Activated naive CD8-positive, alpha-beta T cell treated with anti-CD3 and anti-CD28 coated beads for 36 hours (primary cell): ENCODE results near the gene PLVAP. TPM values are rescaled to one million over a fixed set of nuclear protein-coding genes. Genes with fewer than 3 reads are reported as not detected.

ENCODE experiments used
- DNase-seq: peaks from one replicate; pipeline ENCODE4 v3.0.0; 2021
- H3K27ac Mint-ChIP-seq: one replicate; pipeline ENCODE4 v1.8.0; 2022; ENCODE audit warnings: mild to moderate bottlenecking, moderate library complexity, mixed read lengths
- H3K27me3 Mint-ChIP-seq: one replicate; pipeline ENCODE4 v1.8.0; 2022; ENCODE audit warnings: mild to moderate bottlenecking, mixed read lengths
- H3K36me3 Mint-ChIP-seq: one replicate; pipeline ENCODE4 v1.8.0; 2021; ENCODE audit warnings: mild to moderate bottlenecking, mixed read lengths
- H3K4me1 Mint-ChIP-seq: one replicate; pipeline ENCODE4 v1.8.0; 2021; ENCODE audit warnings: mixed read lengths
- H3K4me3 Mint-ChIP-seq: one replicate; pipeline ENCODE4 v1.8.0; 2022; ENCODE audit warnings: mild to moderate bottlenecking, moderate library complexity, mixed read lengths
- H3K9me3 Mint-ChIP-seq: one replicate; pipeline ENCODE4 v1.8.0; 2022; ENCODE audit warnings: mixed read lengths
- total RNA-seq, 2 experiments: library from RNA; stranded (reverse); gene quantifications; one replicate each; pipeline ENCODE4 v1.2.3, GENCODE V29; 2021

The PLVAP gene, protein sequence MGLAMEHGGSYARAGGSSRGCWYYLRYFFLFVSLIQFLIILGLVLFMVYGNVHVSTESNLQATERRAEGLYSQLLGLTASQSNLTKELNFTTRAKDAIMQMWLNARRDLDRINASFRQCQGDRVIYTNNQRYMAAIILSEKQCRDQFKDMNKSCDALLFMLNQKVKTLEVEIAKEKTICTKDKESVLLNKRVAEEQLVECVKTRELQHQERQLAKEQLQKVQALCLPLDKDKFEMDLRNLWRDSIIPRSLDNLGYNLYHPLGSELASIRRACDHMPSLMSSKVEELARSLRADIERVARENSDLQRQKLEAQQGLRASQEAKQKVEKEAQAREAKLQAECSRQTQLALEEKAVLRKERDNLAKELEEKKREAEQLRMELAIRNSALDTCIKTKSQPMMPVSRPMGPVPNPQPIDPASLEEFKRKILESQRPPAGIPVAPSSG
- total RNA-seq = not detected

DNA sequence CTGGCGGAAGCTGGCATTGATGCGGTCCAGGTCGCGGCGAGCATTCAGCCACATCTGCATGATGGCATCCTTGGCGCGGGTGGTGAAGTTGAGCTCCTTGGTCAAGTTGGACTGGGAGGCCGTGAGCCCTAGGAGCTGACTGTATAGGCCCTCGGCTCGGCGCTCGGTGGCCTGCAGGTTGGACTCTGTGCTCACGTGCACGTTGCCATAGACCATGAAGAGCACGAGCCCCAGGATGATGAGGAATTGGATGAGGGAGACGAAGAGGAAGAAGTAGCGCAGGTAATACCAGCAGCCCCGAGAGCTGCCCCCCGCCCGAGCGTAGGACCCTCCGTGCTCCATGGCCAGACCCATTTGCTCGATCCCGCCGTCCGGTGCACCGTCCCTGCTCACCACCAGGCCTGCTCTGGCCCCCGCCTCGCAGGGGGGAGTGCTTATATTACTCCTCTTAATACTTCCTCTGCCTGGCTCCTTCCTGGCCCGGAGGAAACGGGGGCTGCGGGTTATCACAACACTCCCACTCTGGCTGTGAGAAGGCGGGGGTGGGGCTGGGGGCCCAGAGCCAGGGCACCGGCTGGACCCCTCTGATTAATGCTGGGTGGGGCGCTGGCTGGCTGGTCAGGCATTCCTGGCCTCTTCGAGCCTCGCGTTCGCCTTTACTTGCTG lies at the start of gene PLVAP:
PLVAP (minus strand) TSS at position 408 of the 666 bp plus-strand sequence; CDS start at position 354, 54 bp downstream.
- peaks cover 25% of the 10 kb centered on the region for H3K27me3 Mint-ChIP-seq
- no peak within 1 kb of the TSS for H3K27ac Mint-ChIP-seq
- H3K36me3 Mint-ChIP-seq = no peaks in the 10 kb centered on the region
- H3K4me3 Mint-ChIP-seq = no peak within 1 kb of the TSS
- H3K4me1 Mint-ChIP-seq = peaks cover 2% of the 10 kb centered on the region
- DNase-seq = no peak
- no peaks in the 10 kb centered on the region for H3K9me3 Mint-ChIP-seq

DNA sequence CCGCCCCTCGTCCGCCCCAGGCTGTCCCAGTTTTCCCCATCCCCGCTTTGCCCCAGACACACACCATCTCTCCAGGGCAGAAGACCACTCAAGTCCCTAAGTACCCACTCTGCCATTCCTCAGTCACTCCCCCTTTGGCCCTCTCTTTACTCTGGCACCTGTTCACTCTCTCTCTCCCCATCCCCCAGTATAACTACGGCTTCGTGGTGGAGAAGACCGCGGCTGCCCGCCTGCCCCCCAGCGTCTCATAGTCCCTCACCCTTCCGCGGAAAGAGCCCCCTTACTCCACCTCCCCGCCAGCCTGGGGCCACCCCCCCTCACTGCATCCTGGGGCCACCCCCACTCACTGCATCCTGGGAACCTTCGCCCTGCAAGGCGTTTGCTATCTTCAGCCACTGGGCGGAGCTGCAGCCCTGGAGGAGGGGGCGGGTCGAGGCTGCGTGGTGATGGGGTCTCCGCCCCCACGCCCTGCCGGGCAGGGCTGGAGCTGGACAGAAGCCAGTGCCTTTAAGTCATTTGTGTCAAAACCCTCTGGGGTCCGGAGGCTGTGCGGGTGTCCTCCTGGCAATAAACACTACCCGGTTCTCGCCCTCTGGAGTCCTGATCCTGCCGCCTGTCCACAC lies 47.7 kb upstream of the PLVAP start:
- H3K27ac Mint-ChIP-seq = no peak overlapping the region
- H3K4me1 Mint-ChIP-seq = peaks cover 7% of the 10 kb centered on the region
- H3K27me3 Mint-ChIP-seq = no peaks in the 10 kb centered on the region
- no peaks in the 10 kb centered on the region for H3K9me3 Mint-ChIP-seq
- peak; percentile 42 for DNase-seq
- H3K36me3 Mint-ChIP-seq = peaks cover 4% of the 10 kb centered on the region
- no peak overlapping the region for H3K4me3 Mint-ChIP-seq

DNA sequence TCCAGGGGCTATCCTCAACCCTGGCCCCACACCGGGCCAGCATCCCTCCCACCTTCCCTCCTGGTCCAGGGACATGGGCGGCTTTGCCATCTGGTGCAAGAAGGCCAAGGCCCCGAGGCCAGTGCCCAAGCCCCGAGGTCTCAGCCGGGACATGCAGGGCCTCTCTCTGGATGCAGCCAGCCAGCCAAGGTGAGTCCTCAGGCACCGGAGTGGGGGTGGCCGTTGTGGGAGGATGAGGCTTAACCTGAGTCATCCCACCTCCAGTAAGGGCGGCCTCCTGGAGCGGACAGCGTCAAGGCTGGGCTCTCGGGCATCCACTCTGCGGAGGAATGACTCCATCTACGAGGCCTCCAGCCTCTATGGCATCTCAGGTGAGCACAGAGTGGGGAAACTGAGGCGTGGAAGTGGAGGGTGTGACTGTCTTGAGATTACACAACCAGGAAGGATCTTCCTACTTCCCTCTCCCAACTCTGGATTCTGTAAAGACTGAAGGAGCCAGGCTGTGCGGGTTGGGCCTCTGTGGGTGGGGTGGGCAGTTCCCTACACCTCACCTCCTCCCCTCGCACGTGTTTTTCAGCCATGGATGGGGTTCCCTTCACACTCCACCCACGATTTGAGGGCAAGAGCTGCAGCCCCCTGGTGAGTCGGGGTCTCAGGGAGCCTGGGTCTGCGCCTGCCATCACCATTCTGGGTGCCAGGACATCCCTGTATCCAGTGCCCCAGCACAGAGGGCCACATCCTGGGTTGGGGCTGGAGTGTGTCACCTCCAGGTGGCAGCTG lies 46.5 kb upstream of the PLVAP start:
- no peak for DNase-seq
- Mint-ChIP-seq H3K27ac (no peak overlapping the region), H3K9me3 (no peaks in the 10 kb centered on the region), H3K4me1 (peaks cover 14% of the 10 kb centered on the region), H3K4me3 (no peak overlapping the region), H3K36me3 (peaks cover 7% of the 10 kb centered on the region), H3K27me3 (no peaks in the 10 kb centered on the region)

DNA sequence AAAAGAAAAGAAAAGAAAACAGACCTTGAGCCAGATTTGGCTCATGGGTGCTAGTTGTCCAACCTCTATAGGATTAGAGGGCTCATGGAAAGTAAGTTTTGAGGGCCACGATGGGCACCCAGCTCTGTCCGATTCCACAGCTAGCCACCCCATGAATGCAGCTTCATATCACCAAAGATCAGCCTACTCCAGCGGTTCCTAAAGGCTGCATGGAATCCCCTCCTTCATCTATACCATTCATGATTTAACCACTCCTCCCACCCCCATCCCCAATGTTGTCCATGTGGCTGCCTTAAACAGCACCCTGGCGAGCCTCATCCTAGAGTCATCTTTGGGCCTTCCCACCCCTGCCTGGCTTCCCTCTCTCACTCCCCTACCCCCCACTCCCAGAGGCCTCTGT lies 44.8 kb upstream of the PLVAP start:
- no peak overlapping the region for H3K4me3 Mint-ChIP-seq
- peaks cover 14% of the 10 kb centered on the region for H3K4me1 Mint-ChIP-seq
- H3K9me3 Mint-ChIP-seq = no peaks in the 10 kb centered on the region
- no peak overlapping the region for H3K27ac Mint-ChIP-seq
- no peaks in the 10 kb centered on the region for H3K27me3 Mint-ChIP-seq
- DNase-seq = no peak
- H3K36me3 Mint-ChIP-seq = peaks cover 8% of the 10 kb centered on the region

DNA sequence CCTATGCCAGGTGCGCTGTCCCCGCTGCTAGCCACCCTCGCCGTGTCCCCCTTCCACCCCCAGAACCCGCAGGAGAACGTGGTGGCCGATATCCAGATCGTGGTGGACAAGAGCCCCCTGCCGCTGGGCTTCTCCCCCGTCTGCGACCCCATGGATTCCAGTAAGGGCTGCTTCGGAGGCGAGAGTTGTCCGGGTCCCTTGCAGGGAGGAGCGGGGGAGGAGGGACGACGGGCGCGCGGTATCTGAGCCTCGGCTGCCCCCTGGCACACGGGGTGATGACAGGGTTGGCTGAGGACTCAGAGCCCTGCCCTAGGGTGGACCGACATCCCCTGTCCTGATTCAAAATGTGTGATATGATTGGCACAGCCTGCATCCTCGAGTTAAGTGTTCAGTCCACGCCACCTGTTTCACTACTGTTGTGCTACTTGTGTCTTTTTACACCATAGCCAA lies 43.4 kb upstream of the PLVAP start:
- no peaks in the 10 kb centered on the region for H3K27me3 Mint-ChIP-seq
- H3K27ac Mint-ChIP-seq = peak overlapping the region; percentile 25
- peaks cover 14% of the 10 kb centered on the region for H3K4me1 Mint-ChIP-seq
- DNase-seq = peak; percentile 35
- H3K9me3 Mint-ChIP-seq = no peaks in the 10 kb centered on the region
- peaks cover 10% of the 10 kb centered on the region for H3K36me3 Mint-ChIP-seq
- peak overlapping the region; percentile 89 for H3K4me3 Mint-ChIP-seq

DNA sequence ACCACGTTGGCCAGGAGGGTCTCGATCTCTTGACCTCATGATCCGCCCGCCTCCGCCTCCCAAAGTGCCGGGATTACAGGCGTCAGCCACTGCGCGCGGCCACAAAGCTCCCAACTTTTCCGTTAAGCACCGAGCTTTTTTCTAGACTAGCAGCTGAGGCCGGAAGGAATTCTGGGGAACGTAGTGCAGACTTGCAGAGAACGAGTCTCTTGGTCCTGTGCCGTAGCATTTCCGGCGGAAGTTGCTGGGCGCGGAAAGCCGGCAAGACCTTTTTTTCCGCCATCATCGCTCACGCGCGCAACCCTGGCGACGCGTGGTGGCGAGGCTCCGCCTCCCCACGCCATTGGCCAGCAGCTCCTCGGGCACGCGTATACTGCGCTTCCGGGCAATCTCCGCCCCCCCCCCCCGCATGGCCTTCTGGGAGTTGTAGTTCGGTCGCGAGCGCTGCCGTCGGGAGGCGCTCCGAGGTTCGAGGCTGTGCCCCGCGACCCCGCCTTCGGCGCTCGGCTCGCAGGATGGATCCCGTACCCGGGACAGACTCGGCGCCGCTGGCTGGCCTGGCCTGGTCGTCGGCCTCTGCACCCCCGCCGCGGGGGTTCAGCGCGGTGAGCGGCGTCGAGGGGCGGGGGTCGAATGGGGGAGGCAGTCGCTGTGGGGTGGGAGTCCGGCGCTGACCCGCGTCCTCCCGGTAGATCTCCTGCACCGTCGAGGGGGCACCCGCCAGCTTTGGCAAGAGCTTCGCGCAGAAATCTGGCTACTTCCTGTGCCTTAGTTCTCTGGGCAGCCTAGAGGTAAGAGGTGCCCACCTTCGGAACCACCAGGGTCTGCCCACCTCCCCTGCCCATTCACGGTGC lies 42.7 kb upstream of the PLVAP start, which contains the start of gene MVB12A:
MVB12A (plus strand) TSS at position 427 of the 854 bp plus-strand sequence; CDS start at position 516, 89 bp downstream.
- Mint-ChIP-seq H3K27me3 (no peaks in the 10 kb centered on the region), H3K36me3 (peaks cover 10% of the 10 kb centered on the region), H3K27ac (peak within 1 kb of the TSS; percentile 90), H3K4me1 (peaks cover 14% of the 10 kb centered on the region), H3K9me3 (no peaks in the 10 kb centered on the region), H3K4me3 (peak within 1 kb of the TSS; percentile 89)
- peak; percentile 97 for DNase-seq

DNA sequence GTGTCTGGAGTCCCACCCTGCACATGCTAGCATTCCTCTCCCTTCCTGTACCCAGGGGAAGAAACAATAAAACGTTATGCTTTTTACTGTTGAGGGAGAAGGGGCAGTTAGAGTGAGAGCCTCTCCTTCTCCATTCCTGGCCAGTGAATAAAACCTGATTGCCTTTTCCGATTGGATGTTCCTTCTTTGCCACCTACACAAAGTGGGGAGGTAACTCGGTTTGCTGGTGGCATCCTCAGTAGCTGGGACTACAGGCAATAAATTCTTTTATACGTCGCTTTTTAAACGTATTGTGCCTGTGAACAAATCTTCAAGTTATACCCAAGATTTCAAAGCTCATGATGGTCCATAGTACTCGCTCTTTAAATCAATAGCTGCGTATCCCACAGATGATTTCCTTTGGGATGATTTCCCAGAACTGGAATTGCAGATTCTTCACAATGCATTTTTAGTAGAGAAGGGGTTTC lies 42.0 kb upstream of the PLVAP start:
- no peak for DNase-seq
- Mint-ChIP-seq H3K9me3 (no peaks in the 10 kb centered on the region), H3K36me3 (peaks cover 10% of the 10 kb centered on the region), H3K4me3 (peak overlapping the region; percentile 89), H3K4me1 (peaks cover 11% of the 10 kb centered on the region), H3K27me3 (no peaks in the 10 kb centered on the region), H3K27ac (peak overlapping the region; percentile 90)

DNA sequence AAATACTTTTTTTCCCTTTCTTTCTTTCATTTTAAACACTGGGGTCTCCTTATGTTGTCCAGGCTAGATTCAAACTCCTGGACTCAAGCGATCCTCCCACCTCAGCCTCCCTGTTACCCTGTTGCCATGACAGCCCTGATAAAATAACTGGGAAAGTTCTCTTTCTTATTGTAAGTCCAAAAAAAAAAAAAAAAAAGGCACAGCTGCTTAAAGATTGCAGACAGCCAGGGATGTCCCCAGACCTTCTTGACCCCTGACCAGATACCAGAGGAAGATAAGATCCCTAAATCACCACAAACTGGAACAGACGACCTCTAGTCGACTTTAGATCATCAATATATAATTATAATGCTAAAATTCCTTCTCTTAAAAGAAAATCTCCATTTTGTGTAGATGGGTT lies 41.6 kb upstream of the PLVAP start:
- DNase-seq = no peak
- H3K4me3 Mint-ChIP-seq = peak overlapping the region; percentile 89
- H3K36me3 Mint-ChIP-seq = peaks cover 10% of the 10 kb centered on the region
- H3K9me3 Mint-ChIP-seq = no peaks in the 10 kb centered on the region
- H3K27ac Mint-ChIP-seq = no peak overlapping the region
- no peaks in the 10 kb centered on the region for H3K27me3 Mint-ChIP-seq
- H3K4me1 Mint-ChIP-seq = peaks cover 11% of the 10 kb centered on the region

DNA sequence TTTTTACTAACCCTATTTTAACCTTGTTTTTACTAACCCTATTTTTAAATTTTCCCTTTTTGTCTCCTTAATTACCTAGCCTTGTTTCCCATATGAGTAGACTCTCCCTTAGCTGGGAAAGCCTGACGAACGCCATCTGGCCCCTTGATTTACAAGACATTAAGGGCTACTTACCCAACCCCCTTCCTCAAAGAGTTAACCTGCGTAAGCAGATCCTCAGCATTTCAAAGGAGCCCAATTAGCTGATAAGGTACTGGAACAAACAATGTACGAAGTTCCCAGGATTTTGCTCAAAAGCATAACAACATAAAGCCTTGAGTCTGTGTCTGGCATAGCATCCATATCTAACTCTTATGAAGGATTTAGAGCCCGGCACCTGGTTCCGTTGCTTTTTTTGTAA lies 38.0 kb upstream of the PLVAP start:
- H3K9me3 Mint-ChIP-seq = no peaks in the 10 kb centered on the region
- peaks cover 9% of the 10 kb centered on the region for H3K36me3 Mint-ChIP-seq
- no peak overlapping the region for H3K4me3 Mint-ChIP-seq
- H3K4me1 Mint-ChIP-seq = peaks cover 12% of the 10 kb centered on the region
- DNase-seq = no peak
- H3K27me3 Mint-ChIP-seq = no peaks in the 10 kb centered on the region
- no peak overlapping the region for H3K27ac Mint-ChIP-seq

DNA sequence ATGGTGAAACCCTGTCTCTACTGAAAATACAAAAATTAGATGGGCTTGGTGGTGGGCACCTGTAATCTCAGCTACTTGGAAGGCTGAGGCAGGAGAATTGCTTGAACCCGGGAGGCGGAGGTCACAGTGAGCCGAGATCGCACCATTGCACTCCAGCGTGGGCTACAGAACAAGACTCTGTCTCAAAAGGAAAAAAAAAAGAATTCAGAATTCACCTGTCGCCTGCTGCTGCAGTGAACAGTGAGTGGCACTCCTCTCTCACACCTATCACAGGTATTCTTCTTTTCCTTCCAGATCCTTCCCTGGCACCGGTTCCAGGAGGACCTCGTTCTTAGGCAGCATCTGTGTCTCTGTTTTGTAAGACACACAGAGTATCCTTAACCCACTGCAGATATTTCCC lies 37.0 kb upstream of the PLVAP start:
- Mint-ChIP-seq H3K36me3 (peaks cover 6% of the 10 kb centered on the region), H3K9me3 (no peaks in the 10 kb centered on the region), H3K27me3 (no peaks in the 10 kb centered on the region), H3K4me1 (peaks cover 7% of the 10 kb centered on the region), H3K27ac (peak overlapping the region; percentile 25), H3K4me3 (no peak overlapping the region)
- no peak for DNase-seq

DNA sequence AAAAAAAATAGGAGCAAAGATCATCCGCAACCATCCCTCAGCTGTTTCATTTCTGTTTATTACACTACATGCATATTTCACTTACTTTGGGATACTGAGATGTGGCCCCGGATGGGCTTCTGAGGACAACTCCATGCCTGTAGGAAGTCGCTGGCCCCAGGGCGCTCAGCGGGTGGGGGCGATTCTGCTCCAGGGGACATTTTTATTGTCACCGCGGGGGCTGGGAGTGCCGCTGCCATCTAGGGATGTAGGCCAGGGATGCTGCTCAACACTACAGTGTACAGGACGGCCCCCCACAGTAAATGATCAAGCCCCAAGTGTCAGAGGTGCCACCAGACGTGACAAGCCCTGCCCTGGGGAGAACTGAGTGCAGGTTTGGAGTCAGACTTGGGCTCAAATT lies 34.7 kb upstream of the PLVAP start:
- Mint-ChIP-seq H3K36me3 (peaks cover 11% of the 10 kb centered on the region), H3K9me3 (no peaks in the 10 kb centered on the region), H3K4me3 (no peak overlapping the region), H3K27me3 (no peaks in the 10 kb centered on the region), H3K27ac (no peak overlapping the region), H3K4me1 (peaks cover 16% of the 10 kb centered on the region)
- DNase-seq = no peak

DNA sequence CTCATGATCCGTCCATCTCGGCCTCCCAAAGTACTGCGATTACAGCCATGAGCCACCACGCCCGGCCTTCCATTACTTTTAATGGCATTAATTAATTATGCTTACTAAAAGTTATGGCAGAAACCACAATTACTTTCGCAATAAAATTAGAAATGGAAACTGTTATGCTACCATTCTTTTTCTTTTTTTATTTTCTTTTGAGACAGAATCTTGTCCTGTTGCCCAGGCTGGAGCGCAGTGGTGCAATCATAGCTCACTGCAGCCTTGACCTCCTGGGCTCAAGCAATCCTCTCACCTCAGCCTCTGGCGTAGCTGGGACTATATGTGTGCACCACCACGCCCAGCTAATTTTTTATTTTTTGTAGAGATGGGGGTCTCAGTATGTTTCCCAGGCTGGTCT lies 32.8 kb upstream of the PLVAP start:
- Mint-ChIP-seq H3K9me3 (no peaks in the 10 kb centered on the region), H3K36me3 (peaks cover 16% of the 10 kb centered on the region), H3K4me3 (no peak overlapping the region), H3K27me3 (no peaks in the 10 kb centered on the region), H3K27ac (no peak overlapping the region), H3K4me1 (peaks cover 31% of the 10 kb centered on the region)
- no peak for DNase-seq

DNA sequence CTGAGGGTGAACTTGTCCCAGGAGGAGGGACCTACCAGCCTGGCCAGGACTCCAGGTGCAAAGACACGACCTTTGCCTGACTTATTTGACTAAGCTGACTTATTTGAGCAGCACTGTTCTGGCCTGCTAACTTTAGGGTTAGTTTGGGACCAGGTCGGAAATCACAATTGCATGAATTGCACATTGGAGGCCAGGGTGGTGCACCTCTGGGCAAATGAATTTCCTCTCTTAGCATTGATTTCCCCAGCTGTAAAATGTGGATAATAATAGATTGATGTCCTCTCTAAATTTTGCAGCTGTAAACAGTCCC lies 29.7 kb upstream of the PLVAP start:
- H3K4me1 Mint-ChIP-seq = peaks cover 36% of the 10 kb centered on the region
- peak overlapping the region; percentile 92 for H3K4me3 Mint-ChIP-seq
- H3K9me3 Mint-ChIP-seq = no peaks in the 10 kb centered on the region
- no peaks in the 10 kb centered on the region for H3K27me3 Mint-ChIP-seq
- peak overlapping the region; percentile 96 for H3K27ac Mint-ChIP-seq
- no peak for DNase-seq
- H3K36me3 Mint-ChIP-seq = peaks cover 28% of the 10 kb centered on the region
